HG02678 (cell line): ENCODE measurements around the gene NEXMIF.
A peak's percentile ranks its signal among the peaks of the same experiment; 100 is the strongest.
"Not testable (repeated sequence)": the region's sequence is repeated elsewhere in the genome, so short reads cannot be mapped to it uniquely, and the experiment has no call there.

Source experiments
- ATAC-seq: cut with Tn5 transposase; IDR thresholded peaks from one replicate; pipeline ENCODE4 v1.9.1; 2021; ENCODE audit warnings: mild to moderate bottlenecking, moderate library complexity; ENCODE audit not compliant: unreplicated experiment

Gene NEXMIF

GRCh38 chrX:74797338-74797887, 127.8 kb downstream of the NEXMIF start:
- ATAC-seq: no peak

GRCh38 chrX:74788545-74789086, 136.6 kb downstream of the NEXMIF start:
- no peak for ATAC-seq

- ATAC-seq: no peak
Observed at GRCh38 chrX:74784629-74785028, 140.6 kb downstream of the NEXMIF start.

- peak; percentile 72 for ATAC-seq
Observed at GRCh38 chrX:74781507-74782034, 143.7 kb downstream of the NEXMIF start.

GRCh38 chrX:74779175-74779574, 146.1 kb downstream of the NEXMIF start:
- ATAC-seq: no peak

GRCh38 chrX:74774988-74775387, 150.3 kb downstream of the NEXMIF start:
- no peak for ATAC-seq

- no peak for ATAC-seq
Observed at GRCh38 chrX:74736450-74736849, 188.8 kb downstream of the NEXMIF start.

GRCh38 chrX:74705269-74705668, 220.0 kb downstream of the NEXMIF start:
- ATAC-seq: no peak

- ATAC-seq: not testable (repeated sequence)
Observed at GRCh38 chrX:74701343-74701742, 223.9 kb downstream of the NEXMIF start.

GRCh38 chrX:74684466-74684865, 240.8 kb downstream of the NEXMIF start:
- no peak for ATAC-seq
